HG02981 (cell line): Measurements from ENCODE around the gene PTMS.

Experiments
- ATAC-seq: cut with Tn5 transposase; IDR thresholded peaks from one replicate; pipeline ENCODE4 v1.9.1; 2021; ENCODE audit warnings: mild to moderate bottlenecking, moderate library complexity; ENCODE audit not compliant: unreplicated experiment

Gene PTMS

DNA sequence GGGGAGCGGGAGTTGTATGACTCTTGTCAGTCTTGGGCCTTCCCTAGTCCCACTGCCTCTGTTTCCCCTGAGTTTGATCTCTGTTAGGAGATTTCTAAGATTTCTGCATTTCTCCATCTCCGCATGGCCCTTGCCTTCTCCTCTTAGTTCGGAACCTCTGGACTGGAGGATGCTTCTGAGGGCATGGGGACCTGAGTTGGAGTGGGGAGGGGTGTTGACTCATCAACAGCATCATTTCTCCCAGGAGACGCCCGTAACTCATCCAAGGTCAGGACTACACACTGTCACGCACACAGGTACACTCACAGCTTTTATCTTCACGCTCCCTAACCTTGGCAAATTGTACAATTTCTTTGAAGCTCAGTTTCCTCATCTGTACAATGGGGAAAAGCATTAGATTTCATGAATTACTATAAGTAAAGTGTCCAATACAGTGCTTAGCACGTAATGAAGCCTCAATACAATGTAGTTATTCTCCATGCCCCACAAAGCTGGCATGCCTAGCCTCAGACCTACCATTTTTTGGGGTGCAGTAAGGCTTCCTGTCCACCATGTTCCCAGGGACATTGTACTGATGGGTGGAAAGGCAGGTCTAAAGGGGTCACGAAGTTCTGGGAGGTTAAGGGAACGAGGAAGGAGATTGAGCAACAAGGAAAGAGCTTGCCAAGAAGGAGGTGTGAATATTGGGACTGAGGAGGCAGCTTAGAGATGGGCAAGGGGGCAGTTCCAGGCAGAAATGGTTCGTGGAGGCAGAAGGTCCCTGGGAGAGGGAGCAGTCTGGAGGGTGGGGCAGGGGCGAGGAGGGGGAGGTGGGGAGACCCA, 5.6 kb downstream of the PTMS start:
- ATAC-seq: no peak

DNA sequence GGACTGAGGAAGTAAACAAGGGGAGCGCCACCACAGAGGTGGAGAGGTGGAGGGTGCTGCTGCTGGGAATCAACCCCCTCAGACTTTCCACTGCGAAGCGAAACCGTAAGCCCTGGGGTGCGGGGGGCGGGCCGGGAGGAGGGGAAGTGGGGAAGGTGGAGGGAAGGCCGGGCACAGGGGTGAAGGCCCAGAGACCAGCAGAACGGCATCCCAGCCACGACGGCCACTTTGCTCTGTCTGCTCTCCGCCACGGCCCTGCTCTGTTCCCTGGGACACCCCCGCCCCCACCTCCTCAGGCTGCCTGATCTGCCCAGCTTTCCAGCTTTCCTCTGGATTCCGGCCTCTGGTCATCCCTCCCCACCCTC, 6.2 kb downstream of the PTMS start, which contains the start of gene LAG3:
LAG3 (plus strand) TSS at position 190 of the 365 bp plus-strand sequence. CDS start 333 bp downstream, outside the sequence.
- ATAC-seq: no peak

GRCh38 chr12:6772726-6773589, 6.8 kb downstream of the PTMS start:
- no peak for ATAC-seq

DNA sequence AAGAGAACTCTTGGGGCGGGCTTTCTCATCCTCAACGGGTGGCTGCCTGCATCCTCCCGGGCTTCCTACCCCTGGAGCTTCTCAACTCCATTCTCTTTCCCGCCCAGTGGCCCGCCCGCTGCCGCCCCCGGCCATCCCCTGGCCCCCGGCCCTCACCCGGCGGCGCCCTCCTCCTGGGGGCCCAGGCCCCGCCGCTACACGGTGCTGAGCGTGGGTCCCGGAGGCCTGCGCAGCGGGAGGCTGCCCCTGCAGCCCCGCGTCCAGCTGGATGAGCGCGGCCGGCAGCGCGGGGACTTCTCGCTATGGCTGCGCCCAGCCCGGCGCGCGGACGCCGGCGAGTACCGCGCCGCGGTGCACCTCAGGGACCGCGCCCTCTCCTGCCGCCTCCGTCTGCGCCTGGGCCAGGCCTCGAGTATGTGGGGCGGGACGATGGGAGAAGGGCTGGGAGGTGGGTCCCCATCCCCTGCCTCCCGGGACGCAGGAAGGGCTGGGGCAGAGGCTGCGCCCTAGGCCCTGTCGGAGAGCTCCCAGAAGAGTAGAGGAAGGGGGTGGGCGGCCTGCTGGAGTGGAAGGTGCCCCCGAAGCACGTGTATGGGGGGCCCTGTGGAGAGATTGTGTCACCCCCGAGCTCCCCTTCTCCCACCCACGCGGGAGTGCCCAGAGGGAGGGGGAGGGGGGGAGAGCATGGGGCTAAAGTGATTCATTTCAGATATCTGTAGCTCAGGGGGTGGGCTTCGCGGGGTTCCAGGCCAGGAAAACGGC, 7.6 kb downstream of the PTMS start:
- no peak for ATAC-seq

GRCh38 chr12:6774499-6775062, 8.4 kb downstream of the PTMS start:
- no peak for ATAC-seq

- no peak for ATAC-seq
These were observed 9.3 kb downstream of the PTMS start for GRCh38 chr12:6775185-6776174.

DNA sequence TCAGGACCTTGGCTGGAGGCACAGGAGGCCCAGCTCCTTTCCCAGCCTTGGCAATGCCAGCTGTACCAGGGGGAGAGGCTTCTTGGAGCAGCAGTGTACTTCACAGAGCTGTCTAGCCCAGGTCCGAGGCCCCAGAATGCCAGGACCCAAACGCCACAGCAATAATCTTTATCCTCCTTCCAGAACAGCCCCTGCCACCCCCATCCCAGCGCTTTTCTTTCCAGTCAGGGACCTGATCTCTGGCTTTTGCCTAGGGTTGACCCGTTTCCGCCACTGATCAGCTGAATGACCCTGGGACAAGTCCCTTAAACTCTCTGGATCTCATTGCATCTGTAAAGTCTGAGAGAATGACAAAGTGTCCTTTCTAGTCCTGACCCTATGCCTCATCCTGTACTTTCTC, 11.2 kb downstream of the PTMS start:
- no peak for ATAC-seq

DNA sequence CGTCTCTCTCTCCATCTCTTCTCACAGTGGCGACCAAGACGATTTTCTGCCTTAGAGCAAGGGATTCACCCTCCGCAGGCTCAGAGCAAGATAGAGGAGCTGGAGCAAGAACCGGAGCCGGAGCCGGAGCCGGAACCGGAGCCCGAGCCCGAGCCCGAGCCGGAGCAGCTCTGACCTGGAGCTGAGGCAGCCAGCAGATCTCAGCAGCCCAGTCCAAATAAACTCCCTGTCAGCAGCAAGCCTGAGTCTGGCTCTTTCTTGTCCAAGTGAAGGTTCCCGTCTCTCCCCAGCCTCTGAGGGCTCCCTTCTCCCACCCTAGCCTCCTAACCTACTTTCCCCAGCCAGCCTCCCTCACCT, 12.0 kb downstream of the PTMS start:
- no peak for ATAC-seq

- ATAC-seq: peak; percentile 71
These were observed 12.7 kb downstream of the PTMS start for GRCh38 chr12:6778574-6779550.

DNA sequence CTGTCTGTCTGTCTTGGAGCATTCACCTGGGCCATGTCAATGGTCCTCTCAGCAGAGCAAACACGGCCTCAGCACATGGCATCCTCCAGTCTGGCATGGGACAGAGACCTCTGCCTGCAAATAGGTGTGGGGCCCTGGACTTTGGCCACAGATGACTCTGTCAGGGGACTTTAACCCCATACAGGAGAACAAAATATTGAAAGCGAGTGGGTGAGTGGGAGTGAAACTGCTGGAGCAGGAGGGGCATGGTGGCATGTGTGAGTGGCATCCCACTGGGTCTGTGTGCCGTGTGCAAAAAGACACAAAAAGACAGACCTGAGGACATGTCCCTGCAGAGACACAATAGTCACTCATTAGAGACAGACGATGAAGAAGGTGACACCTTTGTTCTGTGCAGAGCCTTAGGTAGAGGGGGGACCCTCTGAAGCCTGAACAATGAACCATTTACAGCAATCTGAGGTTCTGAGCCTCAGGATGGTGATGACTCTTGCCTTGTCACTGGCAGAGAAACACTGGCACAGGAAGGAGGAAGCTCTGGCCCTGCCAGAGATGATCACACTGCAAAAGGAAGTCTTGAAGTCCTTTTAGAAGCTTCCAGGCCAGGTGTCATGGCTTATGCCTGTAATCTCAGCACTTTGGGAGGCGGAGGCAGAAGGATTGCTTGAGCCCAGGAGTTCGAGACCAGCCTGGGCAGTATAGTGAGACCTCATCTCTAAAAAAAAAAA, 13.7 kb downstream of the PTMS start:
- ATAC-seq: no peak

DNA sequence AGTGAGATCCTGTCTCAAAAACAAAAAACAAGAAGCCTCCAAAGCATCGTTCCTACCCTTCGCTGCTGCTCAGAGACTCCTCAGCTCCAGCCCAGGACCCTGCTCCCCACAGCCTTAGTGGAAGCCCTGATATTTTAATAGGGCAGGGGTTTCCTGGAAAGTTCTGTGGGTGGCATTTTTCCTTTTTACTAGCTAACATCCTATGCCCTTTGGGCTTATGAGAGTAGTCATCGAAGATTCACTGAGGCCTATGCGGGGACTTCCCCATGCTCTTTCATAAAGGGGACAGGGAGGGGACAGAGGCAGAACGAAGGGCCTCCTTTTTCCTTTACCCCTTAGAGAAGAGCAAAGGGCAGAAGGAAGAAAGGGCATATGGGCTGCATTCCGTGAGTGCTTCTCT, 14.4 kb downstream of the PTMS start:
- ATAC-seq: no peak

DNA sequence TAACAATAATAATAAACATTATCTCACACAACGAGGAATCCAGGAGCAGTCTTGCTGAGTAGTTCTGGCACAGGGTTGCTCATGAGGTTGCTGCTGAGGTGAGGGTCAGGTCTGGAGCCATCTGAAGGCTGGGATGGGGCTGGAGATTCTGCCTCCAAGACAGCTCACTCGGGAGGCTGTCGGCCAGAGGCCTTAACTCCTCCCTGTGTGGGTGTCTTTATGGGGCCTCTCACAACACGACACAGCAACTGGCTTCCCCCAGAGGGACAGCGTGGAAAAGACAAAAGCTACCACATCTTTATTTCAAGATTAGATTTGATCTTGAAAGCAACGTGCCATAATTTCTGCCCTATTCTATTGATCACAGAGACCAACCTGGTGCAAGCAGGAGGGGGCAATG, 16.0 kb downstream of the PTMS start:
- no peak for ATAC-seq

- ATAC-seq: no peak
These were observed 16.8 kb downstream of the PTMS start for GRCh38 chr12:6782850-6783566.

- no peak for ATAC-seq
These were observed 17.7 kb downstream of the PTMS start for GRCh38 chr12:6783828-6784227.

DNA sequence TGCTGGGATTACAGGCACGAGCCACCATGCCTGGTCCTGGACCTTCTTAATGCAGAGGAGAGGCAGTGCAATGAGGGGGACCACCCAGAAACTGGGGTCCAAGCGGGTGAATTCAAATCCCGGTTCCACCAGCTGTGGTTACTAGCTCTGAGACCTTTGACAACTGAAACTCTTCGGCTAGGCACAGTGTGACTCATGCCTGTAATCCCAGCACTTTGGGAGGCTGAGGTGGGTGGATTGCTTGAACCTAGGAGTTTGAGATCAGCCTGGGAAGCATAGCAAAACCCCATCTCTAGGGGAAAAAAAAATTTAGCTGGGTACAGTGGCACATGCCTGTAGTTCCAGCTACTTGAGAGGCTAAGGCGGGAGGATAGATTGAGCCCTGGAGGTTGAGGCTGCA, 18.1 kb downstream of the PTMS start:
- no peak for ATAC-seq

GRCh38 chr12:6784761-6785160, 18.6 kb downstream of the PTMS start:
- ATAC-seq: no peak

DNA sequence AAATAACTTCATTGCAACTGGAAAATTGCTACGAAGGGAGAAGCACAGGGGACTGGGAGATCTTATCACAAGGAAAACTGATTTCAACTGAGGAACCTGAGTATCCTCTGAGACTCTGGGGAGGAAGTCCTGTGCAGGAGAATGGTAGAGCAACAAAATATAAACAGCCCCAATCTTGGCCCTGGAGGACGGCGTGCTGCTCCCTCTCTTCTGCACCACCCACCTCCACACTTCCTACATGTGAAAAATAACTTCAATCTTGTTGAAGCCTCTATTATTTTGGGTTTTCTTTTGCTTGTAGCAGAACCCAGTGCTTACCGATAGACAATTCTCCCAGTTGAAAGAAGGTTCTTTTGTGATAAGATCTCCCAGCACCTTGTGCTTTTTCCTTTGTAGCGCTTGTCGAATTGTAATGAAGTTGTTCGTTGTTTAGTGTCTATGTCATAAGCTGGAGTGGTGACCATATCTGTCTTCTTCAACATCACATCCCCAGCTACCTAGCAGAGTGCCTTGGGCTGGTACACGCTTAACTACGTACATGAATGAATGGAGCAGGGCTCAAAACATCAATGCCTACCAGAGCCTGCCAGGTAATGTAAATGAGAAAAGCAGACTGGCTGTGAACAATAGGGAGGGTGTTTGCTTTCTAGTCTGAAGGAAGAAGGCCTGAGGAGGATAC, 20.4 kb downstream of the PTMS start:
- ATAC-seq: no peak
